Upper lobe of left lung (tissue), 6 donors: ENCODE data around the gene PTPRM. TPM values are rescaled to one million over a fixed set of nuclear protein-coding genes. Genes with fewer than 3 reads are reported as not detected.
A peak's percentile ranks its signal among the peaks of the same experiment; 100 is the strongest.

Source experiments
- ATAC-seq, 2 donors: fragments of 200-7000 bp; cut with Tn5 transposase; one replicate each; pipeline ENCODE4 v1.9.1; 2022; ENCODE audit warnings: mild to moderate bottlenecking in 2 of 2, moderate library complexity in 2 of 2; ENCODE audit not compliant: low FRiP score in 2 of 2
- DNase-seq, 2 donors: peaks; one replicate each; pipeline ENCODE4 v3.0.0-alpha.2; 2019 to 2020
- H3K27ac ChIP-seq, 4 donors: fragments of 200-600 bp; sonication (generic); one replicate each; pipeline ENCODE4 v1.5.1; 2016 to 2019
- H3K27me3 ChIP-seq, 4 donors: fragments of 200-600 bp; sonication (generic); one replicate each; pipeline ENCODE4 v1.5.1; 2017 to 2019
- H3K36me3 ChIP-seq, 4 donors: fragments of 200-600 bp; sonication (generic); one replicate each; pipeline ENCODE4 v1.5.1; 2016 to 2019
- H3K4me1 ChIP-seq, 4 donors: fragments of 200-600 bp; sonication (generic); one replicate each; pipeline ENCODE4 v1.5.1; 2018 to 2019
- H3K4me3 ChIP-seq, 4 donors: fragments of 200-600 bp; sonication (generic); one replicate each; pipeline ENCODE4 v1.5.1; 2017 to 2019; ENCODE audit warnings: mild to moderate bottlenecking in 2 of 4, moderate library complexity in 1 of 4
- H3K9me3 ChIP-seq, 4 donors: fragments of 200-600 bp; sonication (generic); one replicate each; pipeline ENCODE4 v1.5.1; 2018 to 2019
- EP300 ChIP-seq, 4 donors: sonication (generic); formaldehyde crosslinking; IDR thresholded peaks; one replicate each; pipeline ENCODE4 v1.5.1; 2017; ENCODE audit warnings: antibody characterized with exemption in 4 of 4, control low read depth in 2 of 4
- POLR2A ChIP-seq, 4 donors: fragments of 450-650 bp; IDR thresholded peaks; one replicate each; pipeline ENCODE4 v1.5.1; 2016 to 2017; ENCODE audit warnings: antibody characterized with exemption in 4 of 4, mild to moderate bottlenecking in 2 of 4
- POLR2AphosphoS5 ChIP-seq, 2 donors: sonication (generic); formaldehyde crosslinking; IDR thresholded peaks; one replicate each; pipeline ENCODE4 v1.5.1; 2017; ENCODE audit warnings: antibody characterized with exemption in 2 of 2
- WGBS, 2 donors: methylation state at CpG; one replicate each; pipeline ENCODE4 v1.1.5; 2017 to 2018; 5-methylcytosine and 5-hydroxymethylcytosine counted together
- total RNA-seq, 6 donors: library from RNA; depleted of rRNA in 4 of 6; stranded (reverse); fragments of >200 nt in 4 of 6; gene quantifications; one replicate each; pipeline versions ENCODE4 v1.1.0 to v1.2.1, GENCODE V29; 2016 to 2021
- TF ChIP-seq, protein P1 (sequence below), 6 experiments: fragments of 450-650 bp in 4 of 6; fragments of 200-600 bp in 2 of 6; sonication (generic) in 2 of 6; IDR thresholded peaks; one replicate each; pipeline ENCODE4 v1.5.1; 2016 to 2019; ENCODE audit warnings: antibody characterized with exemption in 6 of 6
- donor health status: DM: no; HTN: no; CAD: no; lungs with moderate emphysema.
- donor health status: DM: no; HTN: yes; CAD: no; lungs with severe emphysema.

PTPRM gene
- total RNA-seq, 6 donors from 2014 or later, result 82.0 to 201 (median 154) TPM

GRCh38 chr18:7941533-7941932, 374.4 kb downstream of the PTPRM start:
- ATAC-seq (peak; percentile 18 to 67), DNase-seq (peak in 1 of 2 donors; percentile 87)
- H3K9me3 ChIP-seq, result no peaks in the 10 kb centered on the region
- TF ChIP-seq POLR2A (IDR thresholded peaks at IDR 0.05) (no peak), POLR2AphosphoS5 (IDR thresholded peaks at IDR 0.05) (peak; percentile 16 to 44), EP300 (IDR thresholded peaks at IDR 0.05) (peak in 1 of 4 donors; percentile 53)
- TF ChIP-seq, protein P1, sequence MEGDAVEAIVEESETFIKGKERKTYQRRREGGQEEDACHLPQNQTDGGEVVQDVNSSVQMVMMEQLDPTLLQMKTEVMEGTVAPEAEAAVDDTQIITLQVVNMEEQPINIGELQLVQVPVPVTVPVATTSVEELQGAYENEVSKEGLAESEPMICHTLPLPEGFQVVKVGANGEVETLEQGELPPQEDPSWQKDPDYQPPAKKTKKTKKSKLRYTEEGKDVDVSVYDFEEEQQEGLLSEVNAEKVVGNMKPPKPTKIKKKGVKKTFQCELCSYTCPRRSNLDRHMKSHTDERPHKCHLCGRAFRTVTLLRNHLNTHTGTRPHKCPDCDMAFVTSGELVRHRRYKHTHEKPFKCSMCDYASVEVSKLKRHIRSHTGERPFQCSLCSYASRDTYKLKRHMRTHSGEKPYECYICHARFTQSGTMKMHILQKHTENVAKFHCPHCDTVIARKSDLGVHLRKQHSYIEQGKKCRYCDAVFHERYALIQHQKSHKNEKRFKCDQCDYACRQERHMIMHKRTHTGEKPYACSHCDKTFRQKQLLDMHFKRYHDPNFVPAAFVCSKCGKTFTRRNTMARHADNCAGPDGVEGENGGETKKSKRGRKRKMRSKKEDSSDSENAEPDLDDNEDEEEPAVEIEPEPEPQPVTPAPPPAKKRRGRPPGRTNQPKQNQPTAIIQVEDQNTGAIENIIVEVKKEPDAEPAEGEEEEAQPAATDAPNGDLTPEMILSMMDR (IDR thresholded peaks at IDR 0.05), result no peak
- no peak overlapping the region for H3K27ac ChIP-seq
- WGBS, 2 donors, result 43 to 56% methylated on average over 6 of the region's 6 CpGs
- peaks cover 0 to 3% (median 0%) of the 10 kb centered on the region in 4 donors for H3K36me3 ChIP-seq
- no peaks in the 10 kb centered on the region for H3K27me3 ChIP-seq
- H3K4me3 ChIP-seq, result no peak overlapping the region
- H3K4me1 ChIP-seq, result peaks cover 13 to 19% (median 14%) of the 10 kb centered on the region in 4 donors

DNA sequence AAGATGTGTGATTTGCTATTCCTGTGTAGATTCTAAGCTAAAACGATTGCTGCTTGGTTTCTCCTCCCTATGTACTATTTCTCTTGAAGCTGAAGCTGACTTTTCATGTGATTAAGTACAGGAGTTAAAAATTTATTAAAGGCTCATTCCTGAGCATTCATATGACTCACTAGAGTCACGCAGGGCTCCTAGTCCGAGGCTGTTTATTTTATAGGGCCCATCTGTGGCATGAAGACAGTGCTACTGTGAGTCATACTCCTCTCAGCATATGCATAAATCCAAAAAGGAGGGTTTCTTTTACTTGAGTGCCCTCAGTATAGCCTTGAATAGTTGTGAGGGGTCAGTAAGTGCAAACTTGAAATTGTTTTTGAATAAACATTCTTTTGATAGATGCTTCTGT, 378.8 kb downstream of the PTPRM start:
- peaks cover 13 to 29% (median 19%) of the 10 kb centered on the region in 4 donors for H3K4me1 ChIP-seq
- H3K27ac ChIP-seq, result peak overlapping the region in 3 of 4 donors; percentile 32 to 48 (median 43)
- ATAC-seq (peak in 1 of 2 donors; percentile 54), DNase-seq (no peak)
- H3K4me3 ChIP-seq, result no peak overlapping the region
- peaks cover 0 to 6% (median 0%) of the 10 kb centered on the region in 4 donors for H3K36me3 ChIP-seq
- TF ChIP-seq, protein P1 (IDR thresholded peaks at IDR 0.05), result no peak
- no peak for TF ChIP-seq EP300 (IDR thresholded peaks at IDR 0.05)
- TF ChIP-seq POLR2A (IDR thresholded peaks at IDR 0.05), result no peak
- no peak for TF ChIP-seq POLR2AphosphoS5 (IDR thresholded peaks at IDR 0.05)
- no peaks in the 10 kb centered on the region for H3K9me3 ChIP-seq
- WGBS, 2 donors, result 22 to 33% methylated on average over 3 of the region's 3 CpGs
- no peaks in the 10 kb centered on the region for H3K27me3 ChIP-seq

- H3K4me1 ChIP-seq, result peaks cover 13 to 23% (median 19%) of the 10 kb centered on the region in 4 donors
- DNase-seq (no peak), ATAC-seq (peak; percentile 65 to 82)
- 77 to 79% methylated on average over 7 of the region's 7 CpGs for WGBS, 2 donors
- H3K27me3 ChIP-seq, result no peaks in the 10 kb centered on the region
- no peaks in the 10 kb centered on the region for H3K9me3 ChIP-seq
- H3K4me3 ChIP-seq, result peak overlapping the region in 2 of 4 donors; percentile 18 to 28
- H3K36me3 ChIP-seq, result peaks cover 0 to 6% (median 0%) of the 10 kb centered on the region in 4 donors
- TF ChIP-seq POLR2AphosphoS5 (IDR thresholded peaks at IDR 0.05), result peak in 1 of 2 donors; percentile 9
- TF ChIP-seq, protein P1 (IDR thresholded peaks at IDR 0.05), result no peak
- peak overlapping the region in 3 of 4 donors; percentile 17 to 48 (median 43) for H3K27ac ChIP-seq
Measured at GRCh38 chr18:7946734-7947377, 379.7 kb downstream of the PTPRM start.

GRCh38 chr18:7950380-7951136, 383.4 kb downstream of the PTPRM start:
- Histone ChIP-seq H3K36me3 (peaks cover 0 to 6% (median 0%) of the 10 kb centered on the region in 4 donors), H3K27me3 (no peaks in the 10 kb centered on the region), H3K9me3 (no peaks in the 10 kb centered on the region), H3K27ac (no peak overlapping the region), H3K4me1 (peaks cover 9 to 20% (median 15%) of the 10 kb centered on the region in 4 donors), H3K4me3 (no peak overlapping the region)
- no peak for DNase-seq
- no peak for ATAC-seq
- 91 to 99% methylated on average over 6 of the region's 6 CpGs for WGBS, 2 donors
- no peak for TF ChIP-seq EP300 (IDR thresholded peaks at IDR 0.05)
- TF ChIP-seq POLR2A (IDR thresholded peaks at IDR 0.05), result no peak
- TF ChIP-seq, protein P1 (IDR thresholded peaks at IDR 0.05), result no peak
- TF ChIP-seq POLR2AphosphoS5 (IDR thresholded peaks at IDR 0.05), result no peak
